GM23248 (cell line): Measurements from ENCODE around the gene TMEM163.

Source experiments
- EZH2 ChIP-seq: fragments of 200-600 bp; sonication (generic); IDR thresholded peaks from 2 replicates; pipeline ENCODE4 v1.6.1; 2018; ENCODE audit warnings: antibody characterized with exemption, mild to moderate bottlenecking; ENCODE audit not compliant: insufficient read depth, poor library complexity, severe bottlenecking
- EZH2phosphoT487 ChIP-seq: fragments of 200-600 bp; sonication (generic); IDR thresholded peaks from 2 replicates; pipeline ENCODE4 v1.6.1; 2018; ENCODE audit warnings: antibody characterized with exemption, moderate library complexity, mild to moderate bottlenecking, low read depth; ENCODE audit not compliant: insufficient read depth

DNA sequence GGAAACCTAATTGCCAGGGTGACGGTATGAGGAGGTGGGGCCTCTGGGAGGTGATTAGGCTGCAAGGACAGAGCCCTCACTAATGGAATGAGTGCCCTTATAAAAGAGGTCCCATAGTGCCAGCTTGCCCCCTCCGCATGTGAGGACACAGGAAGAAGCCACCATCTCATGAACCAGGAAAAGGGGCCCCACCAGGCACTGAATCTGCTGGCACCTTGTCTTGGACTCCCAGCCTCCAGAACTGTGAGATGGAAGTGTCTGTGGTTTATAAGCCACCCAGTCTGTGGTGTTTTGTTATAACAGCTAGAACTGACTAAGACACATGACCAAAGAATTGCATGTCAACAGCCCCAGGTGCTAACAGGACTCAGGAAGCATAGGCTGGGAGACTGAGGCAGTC lies 250.6 kb downstream of the TMEM163 start:
- TF ChIP-seq EZH2 (no peak), EZH2phosphoT487 (no peak)
